ENCODE results near the gene WDFY2. TPM values are rescaled to one million over a fixed set of nuclear protein-coding genes. Genes with fewer than 3 reads are reported as not detected.

Gene WDFY2
- total and polyA plus RNA-seq, 2 of the 8 experiments (the other 6 are each of a cell fraction or from before 2014, with no cell fraction given), result 13.9 to 29.0 TPM

- H3K4me3 ChIP-seq (ENCODE audit: extremely low read depth in 1 of 4, insufficient read depth in 2 of 4, low read depth in 3 of 4, low read length in 4 of 4), result no peak overlapping the region
- H3K9ac ChIP-seq (replicated peaks in 1 of 4; ENCODE audit: extremely low read depth in 1 of 4, low read depth in 3 of 4, low read length in 3 of 4), result no peak overlapping the region
- no peak overlapping the region for H2BK120ac ChIP-seq (replicated peaks; ENCODE audit: low read depth, low read length)
- FAIRE-seq (no peak), DNase-seq (ENCODE audit: low read depth in 1 of 2, low spot score in 2 of 2) (no peak)
- ChIA-PET POLR2A (ENCODE audit: partially characterized antibody) (interaction anchor here (2.3 kb wide), 1 partner anchor 290 kb away, joined by 8 read pairs; the partner anchor contains the start of gene INTS6), CTCF (ENCODE audit: partially characterized antibody) (interaction anchor here (0.6 to 2.9 kb wide), 5 partner anchors 14 to 308 kb away, joined by 3 to 8 read pairs (median 4); no protein-coding TSS in a partner anchor)
- no peak overlapping the region for H4K91ac ChIP-seq (replicated peaks; ENCODE audit: insufficient read length, low read length)
- TF ChIP-seq TCF12 (IDR thresholded peaks at IDR 0.05; ENCODE audit: low read depth, low read length), result no peak
- no peak for TF ChIP-seq SP4 (IDR thresholded peaks at IDR 0.05; ENCODE audit: low read length)
- no peak overlapping the region for H2BK15ac ChIP-seq (ENCODE audit: low read length)
- no peak overlapping the region for H3K56ac ChIP-seq (replicated peaks; ENCODE audit: insufficient read length, low read depth, low read length)
- no peaks in the 10 kb centered on the region for H3K9me3 ChIP-seq (ENCODE audit: insufficient read depth in 2 of 2, low read depth in 1 of 2, low read length in 1 of 2)
- no peaks in the 10 kb centered on the region for H3K4me1 ChIP-seq (replicated peaks in 1 of 4; ENCODE audit: control insufficient read depth in 3 of 4, insufficient read depth in 4 of 4, low read length in 3 of 4)
- H3K4me2 ChIP-seq (ENCODE audit: insufficient read depth in 1 of 2, low read depth in 2 of 2, low read length in 2 of 2), result no peak overlapping the region
- 88% methylated on average over 2 of the region's 2 CpGs; no CpG with 5 or more reads in 1 of the 2 experiments for WGBS, 2 experiments (ENCODE audit: extremely low coverage in 1 of 2, insufficient coverage in 1 of 2, insufficient read length in 1 of 2, insufficient replicate concordance in 2 of 2, low coverage in 1 of 2, low lambda C conversion rate in 2 of 2, missing lambda C conversion rate in 1 of 2)
- H2BK5ac ChIP-seq (ENCODE audit: low read depth, low read length), result no peak overlapping the region
- H3K36me3 ChIP-seq (ENCODE audit: control insufficient read depth in 2 of 4, insufficient read depth in 4 of 4, low read length in 3 of 4), result peaks cover 2 to 30% (median 8%) of the 10 kb centered on the region in 4 experiments
- no peak overlapping the region for H3K23ac ChIP-seq (ENCODE audit: insufficient read length)
- no peak overlapping the region for H3K18ac ChIP-seq (ENCODE audit: extremely low read depth, low read length)
- H3K79me1 ChIP-seq (ENCODE audit: low read depth, low read length), result no peaks in the 10 kb centered on the region; the same call in none of the 2 replicates
- no peaks in the 10 kb centered on the region for H4K20me1 ChIP-seq (replicated peaks in 1 of 2; ENCODE audit: control insufficient read depth in 1 of 2, insufficient read depth in 2 of 2, low read length in 2 of 2)
- H3K27ac ChIP-seq (ENCODE audit: low read depth, low read length), result no peak overlapping the region
- H3K27me3 ChIP-seq (replicated peaks in 1 of 4; ENCODE audit: control insufficient read depth in 3 of 4, extremely low read depth in 1 of 4, insufficient read depth in 3 of 4, low read length in 3 of 4), result no peaks in the 10 kb centered on the region
- H4K8ac ChIP-seq (ENCODE audit: extremely low read depth, insufficient read depth, low read length), result no peak overlapping the region
- no peaks in the 10 kb centered on the region for H3K23me2 ChIP-seq (ENCODE audit: low read depth, low read length)
- no peak overlapping the region for H4K5ac ChIP-seq (ENCODE audit: insufficient read length, low read depth, low read length)
- H2AK5ac ChIP-seq (ENCODE audit: low read depth, low read length), result no peak overlapping the region
- H2BK20ac ChIP-seq (ENCODE audit: low read length), result no peak overlapping the region
- no peaks in the 10 kb centered on the region for H3K79me2 ChIP-seq (ENCODE audit: control insufficient read depth in 1 of 2, insufficient read depth in 2 of 2, low read length in 2 of 2)
- H3K14ac ChIP-seq (ENCODE audit: insufficient read length), result no peak overlapping the region
- no peak overlapping the region for H2BK12ac ChIP-seq (ENCODE audit: low read depth, low read length)
- H2AFZ ChIP-seq (ENCODE audit: low read length), result no peak overlapping the region
- no peak overlapping the region for H3K4ac ChIP-seq (replicated peaks; ENCODE audit: insufficient read length, low read depth, low read length)
These were observed 158.3 kb downstream of the WDFY2 start for GRCh38 chr13:51742611-51743010.

All from H1 (cell line).